Cardiac fibroblast (primary cell): ENCODE results near the gene ENTPD8.

ENCODE experiments used
- DNase-seq, 2 donors: peaks; one replicate each; pipeline versions ENCODE4 v3.0.0 to v3.0.0-alpha.2; 2010; ENCODE audit warnings: low read depth in 2 of 2
- H3K4me3 ChIP-seq, 2 donors: replicated peaks in 1 of 2; 1 replicate in 1 of 2; 2 replicates in 1 of 2; pipeline ENCODE4 v1.5.1; 2011; ENCODE audit warnings: low read depth in 2 of 2, low read length in 2 of 2, mild to moderate bottlenecking in 2 of 2, moderate library complexity in 1 of 2
- CTCF ChIP-seq: IDR thresholded peaks from one replicate; pipeline ENCODE4 v1.5.1; 2011; ENCODE audit warnings: low read depth, mild to moderate bottlenecking, low read length, inconsistent platforms

Gene ENTPD8

GRCh38 chr9:137441289-137441934 lies at the start of gene ENTPD8:
TSS of gene ENTPD8 (minus strand) at chr9:137441357. CDS start at chr9:137438285, 3,072 bp downstream.
- no peak for DNase-seq
- TF ChIP-seq CTCF = no peak
- H3K4me3 ChIP-seq = peak within 1 kb of the TSS in 1 of 2 donors; percentile 15

GRCh38 chr9:137490532-137491186 lies 49.5 kb upstream of the ENTPD8 start:
- H3K4me3 ChIP-seq = no peak overlapping the region
- no peak for TF ChIP-seq CTCF
- DNase-seq = no peak

GRCh38 chr9:137488906-137489305 lies 47.7 kb upstream of the ENTPD8 start:
- TF ChIP-seq CTCF = no peak
- H3K4me3 ChIP-seq = no peak overlapping the region
- no peak for DNase-seq

GRCh38 chr9:137488327-137488653 lies 47.1 kb upstream of the ENTPD8 start:
- TF ChIP-seq CTCF = no peak
- DNase-seq = no peak
- H3K4me3 ChIP-seq = no peak overlapping the region

- DNase-seq = peak in 1 of 2 donors; percentile 34
- no peak for TF ChIP-seq CTCF
- H3K4me3 ChIP-seq = no peak overlapping the region
These were observed 46.5 kb upstream of the ENTPD8 start for GRCh38 chr9:137487454-137488326.

GRCh38 chr9:137486545-137487453 lies 45.6 kb upstream of the ENTPD8 start:
- no peak for DNase-seq
- H3K4me3 ChIP-seq = no peak overlapping the region
- TF ChIP-seq CTCF = no peak
